Measurements from ENCODE around the gene TMEM120B.

Gene TMEM120B

DNA sequence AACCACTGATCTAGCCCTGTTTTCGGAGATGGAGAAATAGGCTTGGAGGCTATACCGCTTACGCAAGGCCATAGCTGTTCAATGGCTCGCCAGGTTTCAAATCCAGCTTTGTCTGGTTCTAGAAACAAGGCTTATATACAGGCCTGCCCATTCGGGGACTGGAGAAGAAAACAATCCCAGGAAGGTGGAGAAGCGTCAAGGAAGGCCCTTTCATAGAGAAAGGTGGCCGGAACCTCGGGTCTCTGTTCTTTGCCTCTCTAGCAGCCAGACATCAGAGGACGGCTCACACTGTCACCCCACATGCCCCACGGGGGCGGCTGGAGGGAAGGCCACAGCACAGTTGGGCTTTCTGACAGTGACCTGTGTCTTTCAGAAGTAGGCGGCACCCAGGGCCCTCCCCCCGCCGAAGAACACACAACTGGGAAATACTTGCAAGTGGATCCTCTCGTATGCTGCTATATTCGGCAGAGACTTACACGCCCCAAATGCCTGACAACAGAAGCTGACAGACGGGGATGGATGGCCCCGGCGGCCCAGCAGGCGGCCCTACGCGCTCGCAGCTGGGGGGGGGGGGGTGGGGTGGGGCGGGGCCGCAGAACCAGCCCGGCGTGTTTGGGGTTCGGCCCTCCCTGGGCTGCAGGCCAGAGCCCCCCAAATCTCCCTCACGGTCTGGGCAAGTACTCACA lies 86.7 kb downstream of the TMEM120B start:
- DNase-seq (ENCODE audit: low spot score) = no peak
- TF ChIP-seq, protein P1, sequence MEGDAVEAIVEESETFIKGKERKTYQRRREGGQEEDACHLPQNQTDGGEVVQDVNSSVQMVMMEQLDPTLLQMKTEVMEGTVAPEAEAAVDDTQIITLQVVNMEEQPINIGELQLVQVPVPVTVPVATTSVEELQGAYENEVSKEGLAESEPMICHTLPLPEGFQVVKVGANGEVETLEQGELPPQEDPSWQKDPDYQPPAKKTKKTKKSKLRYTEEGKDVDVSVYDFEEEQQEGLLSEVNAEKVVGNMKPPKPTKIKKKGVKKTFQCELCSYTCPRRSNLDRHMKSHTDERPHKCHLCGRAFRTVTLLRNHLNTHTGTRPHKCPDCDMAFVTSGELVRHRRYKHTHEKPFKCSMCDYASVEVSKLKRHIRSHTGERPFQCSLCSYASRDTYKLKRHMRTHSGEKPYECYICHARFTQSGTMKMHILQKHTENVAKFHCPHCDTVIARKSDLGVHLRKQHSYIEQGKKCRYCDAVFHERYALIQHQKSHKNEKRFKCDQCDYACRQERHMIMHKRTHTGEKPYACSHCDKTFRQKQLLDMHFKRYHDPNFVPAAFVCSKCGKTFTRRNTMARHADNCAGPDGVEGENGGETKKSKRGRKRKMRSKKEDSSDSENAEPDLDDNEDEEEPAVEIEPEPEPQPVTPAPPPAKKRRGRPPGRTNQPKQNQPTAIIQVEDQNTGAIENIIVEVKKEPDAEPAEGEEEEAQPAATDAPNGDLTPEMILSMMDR (IDR thresholded peaks at IDR 0.05) = no peak
- H3K27ac ChIP-seq = peak overlapping the region; percentile 100

DNA sequence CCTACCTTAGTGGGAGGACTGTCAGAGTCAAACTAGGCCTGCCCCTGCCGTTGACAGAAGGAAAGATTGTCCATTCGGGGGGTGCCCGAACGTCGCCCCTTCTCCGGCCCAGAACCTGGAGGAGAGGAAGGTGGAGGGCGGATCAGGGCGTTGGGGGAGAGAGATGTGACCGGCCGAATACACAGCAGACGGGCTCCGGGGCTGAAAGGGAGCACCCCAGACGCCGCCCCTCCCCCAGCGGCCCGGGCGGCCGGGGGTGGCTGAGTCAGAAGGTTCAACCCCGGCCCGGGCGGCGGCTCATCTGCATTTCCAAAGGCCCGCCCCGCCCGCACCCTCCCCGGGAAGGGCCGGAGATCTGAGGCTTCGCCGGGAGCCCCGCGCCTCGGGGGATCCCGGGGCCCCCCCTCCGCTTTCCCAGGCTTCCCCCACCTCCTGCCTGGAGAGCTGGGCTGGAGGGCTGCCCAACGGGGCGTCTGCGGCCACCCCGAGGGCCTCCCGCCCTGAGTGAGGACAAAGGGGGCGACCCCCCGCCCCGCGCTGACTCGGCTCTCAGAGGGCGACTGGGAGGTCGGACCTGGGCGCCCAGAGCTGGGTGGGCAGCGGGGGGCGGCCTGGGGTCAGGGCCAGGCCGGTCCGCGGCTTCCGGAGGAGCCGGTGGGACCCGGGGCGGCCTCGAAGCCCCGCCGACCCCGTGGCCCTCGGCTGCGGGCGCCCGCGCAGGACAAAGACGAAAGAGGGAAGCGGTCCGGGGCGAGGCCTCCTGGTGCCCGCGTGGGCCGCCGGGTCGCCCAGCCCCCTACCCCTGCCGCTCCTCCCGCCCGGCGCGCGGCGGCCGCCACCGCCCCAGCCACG lies 87.5 kb downstream of the TMEM120B start:
- TF ChIP-seq, protein P1 (IDR thresholded peaks at IDR 0.05) = no peak
- DNase-seq (ENCODE audit: low spot score) = peak; percentile 93

More for the DNA sequence above, 86.7 kb downstream of the TMEM120B start:
- peak overlapping the region; percentile 94 for H3K4me3 ChIP-seq

DNA sequence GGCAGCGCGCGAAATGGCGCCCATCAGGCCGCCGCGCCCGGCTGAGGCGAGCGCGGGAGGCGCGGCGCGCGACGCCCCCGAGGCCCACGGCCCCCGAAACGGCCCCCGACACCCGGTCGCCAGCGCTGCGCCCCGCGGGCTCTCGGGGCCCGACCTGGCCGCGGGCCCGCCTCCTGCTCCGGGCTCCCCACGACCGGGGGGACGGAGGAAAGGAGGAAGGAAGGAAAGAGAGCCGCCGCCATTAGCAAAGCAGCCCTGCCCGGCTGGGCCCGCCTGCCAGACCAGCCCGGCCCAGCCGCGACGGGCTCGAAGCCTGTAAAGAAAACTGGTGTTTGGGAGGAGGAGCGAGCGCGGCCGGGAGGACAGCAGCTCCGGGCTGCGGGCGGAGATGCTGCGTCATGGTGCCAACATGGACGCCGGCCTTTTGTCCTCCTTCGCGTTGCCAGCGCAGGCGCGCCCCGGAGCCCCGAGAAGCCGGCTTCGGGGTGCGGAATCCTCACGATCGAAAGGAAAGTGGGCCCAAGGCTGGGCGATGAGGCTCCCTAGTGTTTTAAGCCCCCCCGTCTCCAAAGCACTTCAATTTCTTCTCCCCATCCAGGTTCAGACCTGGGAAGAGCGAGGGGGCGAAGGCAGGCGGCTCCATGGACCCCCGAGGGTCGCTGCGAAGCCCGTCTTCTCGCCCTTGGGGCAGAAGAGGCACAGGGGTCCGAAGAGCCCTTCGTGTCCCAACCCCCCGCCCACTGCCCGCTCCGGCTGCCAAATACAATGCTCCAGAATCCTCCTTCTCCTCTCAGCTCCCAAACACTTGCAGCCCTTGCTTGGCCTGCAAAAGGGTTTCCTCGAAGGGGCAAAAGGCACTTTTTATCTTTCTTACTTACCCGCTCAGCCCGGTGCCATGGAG lies 88.4 kb downstream of the TMEM120B start:
- Histone ChIP-seq H3K27ac (peak overlapping the region; percentile 100), H3K4me3 (peak overlapping the region; percentile 94)
- DNase-seq (ENCODE audit: low spot score) = no peak
- TF ChIP-seq, protein P1 (IDR thresholded peaks at IDR 0.05) = no peak

More for the DNA sequence above, 87.5 kb downstream of the TMEM120B start:
- Histone ChIP-seq H3K4me3 (peak overlapping the region; percentile 94), H3K27ac (peak overlapping the region; percentile 100)

DNA sequence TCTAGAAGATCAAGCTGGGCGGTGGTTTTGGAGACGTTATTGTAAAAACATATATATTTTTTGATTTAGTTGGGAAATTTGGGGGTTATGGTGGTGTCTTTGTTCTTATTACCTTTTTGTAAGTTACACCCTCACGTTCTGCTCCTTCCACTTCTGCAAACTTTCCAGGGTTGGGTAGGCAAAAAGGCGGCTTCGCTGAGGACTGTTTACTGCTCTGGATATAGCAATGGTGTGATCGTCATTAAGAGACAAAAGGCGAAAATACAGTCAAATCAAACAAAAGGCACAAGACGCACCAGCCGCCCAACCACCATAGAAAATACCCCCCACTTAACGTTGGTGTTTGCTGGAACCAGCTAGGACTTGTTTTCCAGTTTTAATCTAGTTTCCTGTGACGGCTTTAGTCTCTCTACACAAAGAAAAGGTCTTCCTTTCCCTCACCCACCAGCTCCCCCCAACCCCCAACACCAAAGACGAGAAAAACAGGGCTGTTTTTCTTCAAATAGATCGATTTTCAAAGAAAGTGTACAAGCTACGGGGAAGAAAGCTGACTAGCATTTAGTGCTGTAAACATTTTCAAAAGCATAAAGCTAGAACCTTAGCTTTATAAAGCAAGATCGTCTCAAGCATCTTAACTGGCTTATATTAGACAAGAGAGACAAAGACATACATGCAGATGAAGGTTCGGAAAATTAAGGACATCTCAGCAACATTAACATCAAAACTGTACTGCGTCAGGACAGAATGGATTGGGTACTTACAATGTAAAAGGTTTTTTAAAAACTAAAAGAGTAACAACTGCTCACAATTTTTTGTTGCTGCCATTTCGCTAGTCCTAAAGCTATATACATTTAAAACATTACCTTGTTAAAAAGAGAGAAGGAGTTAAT lies 89.3 kb downstream of the TMEM120B start:
- Histone ChIP-seq H3K4me3 (peak overlapping the region; percentile 94), H3K27ac (peak overlapping the region; percentile 100)
- TF ChIP-seq, protein P1 (IDR thresholded peaks at IDR 0.05) = no peak
- no peak for DNase-seq (ENCODE audit: low spot score)

DNA sequence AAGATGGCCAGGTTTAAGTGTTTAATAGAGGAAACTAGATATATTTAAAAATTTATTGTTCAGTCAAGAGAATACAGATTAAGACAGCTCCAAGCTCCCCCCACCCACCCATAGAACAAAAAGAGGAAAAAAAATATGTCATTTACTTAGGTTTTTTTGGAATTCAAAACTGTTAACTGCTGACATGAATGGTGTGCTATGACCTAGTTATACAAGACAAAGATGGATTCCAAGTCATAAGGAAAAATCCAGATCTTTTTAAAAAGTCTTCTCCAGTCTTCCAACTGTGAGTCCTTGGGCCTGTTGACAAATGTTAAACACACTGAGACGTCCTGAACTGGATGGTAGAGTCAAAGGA lies 89.9 kb downstream of the TMEM120B start:
- Histone ChIP-seq H3K27ac (peak overlapping the region; percentile 100), H3K4me3 (peak overlapping the region; percentile 94)
- TF ChIP-seq, protein P1 (IDR thresholded peaks at IDR 0.05) = no peak
- no peak for DNase-seq (ENCODE audit: low spot score)
